HG03457 (cell line): ENCODE data around the gene WDTC1.
"Not testable (repeated sequence)": the region's sequence is repeated elsewhere in the genome, so short reads cannot be mapped to it uniquely, and the experiment has no call there.

Experiments used
- ATAC-seq: cut with Tn5 transposase; IDR thresholded peaks from one replicate; pipeline ENCODE4 v1.9.1; 2021; ENCODE audit warnings: moderate number of reproducible peaks; ENCODE audit not compliant: unreplicated experiment

Gene WDTC1

GRCh38 chr1:27243665-27244064, 9.2 kb downstream of the WDTC1 start:
- ATAC-seq, result not testable (repeated sequence)

- ATAC-seq, result no peak
Observed at GRCh38 chr1:27246194-27246593, 11.8 kb downstream of the WDTC1 start.

GRCh38 chr1:27253596-27253995, 19.2 kb downstream of the WDTC1 start:
- no peak for ATAC-seq

- no peak for ATAC-seq
Observed at GRCh38 chr1:27255136-27255535, 20.7 kb downstream of the WDTC1 start.

GRCh38 chr1:27257155-27257554, 22.7 kb downstream of the WDTC1 start:
- ATAC-seq, result no peak

GRCh38 chr1:27258598-27258997, 24.2 kb downstream of the WDTC1 start:
- ATAC-seq, result no peak

GRCh38 chr1:27267153-27267552, 32.7 kb downstream of the WDTC1 start:
- no peak for ATAC-seq

GRCh38 chr1:27269276-27269675, 34.8 kb downstream of the WDTC1 start:
- no peak for ATAC-seq

GRCh38 chr1:27274204-27274603, 39.8 kb downstream of the WDTC1 start:
- ATAC-seq, result no peak

GRCh38 chr1:27275696-27276095, 41.3 kb downstream of the WDTC1 start:
- no peak for ATAC-seq

GRCh38 chr1:27284425-27285273, 50.2 kb downstream of the WDTC1 start:
- ATAC-seq, result no peak

- ATAC-seq, result no peak
Observed at GRCh38 chr1:27285274-27285660, 50.8 kb downstream of the WDTC1 start.

- not testable (repeated sequence) for ATAC-seq
Observed at GRCh38 chr1:27285821-27286220, 51.4 kb downstream of the WDTC1 start.

GRCh38 chr1:27289125-27289524, 54.7 kb downstream of the WDTC1 start:
- ATAC-seq, result not testable (repeated sequence)

- no peak for ATAC-seq
Observed at GRCh38 chr1:27290581-27290980, 56.1 kb downstream of the WDTC1 start.

GRCh38 chr1:27292106-27292505, 57.7 kb downstream of the WDTC1 start:
- no peak for ATAC-seq

GRCh38 chr1:27293915-27294314, 59.5 kb downstream of the WDTC1 start:
- no peak for ATAC-seq

GRCh38 chr1:27296773-27297291, 62.4 kb downstream of the WDTC1 start:
- ATAC-seq, result no peak

GRCh38 chr1:27297903-27298302, 63.5 kb downstream of the WDTC1 start:
- ATAC-seq, result no peak

- no peak for ATAC-seq
Observed at GRCh38 chr1:27298632-27299384, 64.4 kb downstream of the WDTC1 start.

GRCh38 chr1:27299385-27300271, 65.2 kb downstream of the WDTC1 start:
- no peak for ATAC-seq
